Measurements from ENCODE around the gene SGSM2.

Gene SGSM2

DNA sequence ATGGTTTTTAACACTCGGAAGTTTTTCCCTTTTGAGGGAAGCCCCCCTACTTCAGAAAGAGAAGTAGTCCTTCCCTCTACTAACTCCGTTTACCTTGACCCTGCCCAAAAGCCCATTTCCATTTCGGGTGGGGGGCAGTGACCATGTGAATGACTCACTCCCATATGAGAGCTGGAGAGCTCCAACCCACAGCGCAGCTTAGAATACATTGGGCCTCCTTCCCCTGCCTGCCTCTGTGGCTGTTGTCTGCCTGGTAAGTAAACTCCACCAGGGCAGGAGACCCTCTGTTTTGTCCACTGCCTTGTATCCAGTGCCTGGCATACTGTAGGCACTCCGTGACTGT lies 985 bp downstream of the SGSM2 start:
- peak overlapping the region; percentile 87 for H3K4me3 Mint-ChIP-seq
- no peaks in the 10 kb centered on the region for H3K27me3 Mint-ChIP-seq (ENCODE audit: low read depth, poor library complexity)
- H3K4me1 Mint-ChIP-seq: peaks cover 32% of the 10 kb centered on the region
- DNase-seq: no peak
- H3K36me3 Mint-ChIP-seq (ENCODE audit: low read depth): peaks cover 18% of the 10 kb centered on the region
- H3K9me3 Mint-ChIP-seq: no peaks in the 10 kb centered on the region
- H3K27ac Mint-ChIP-seq: peak overlapping the region; percentile 57
- TF ChIP-seq, protein P1, sequence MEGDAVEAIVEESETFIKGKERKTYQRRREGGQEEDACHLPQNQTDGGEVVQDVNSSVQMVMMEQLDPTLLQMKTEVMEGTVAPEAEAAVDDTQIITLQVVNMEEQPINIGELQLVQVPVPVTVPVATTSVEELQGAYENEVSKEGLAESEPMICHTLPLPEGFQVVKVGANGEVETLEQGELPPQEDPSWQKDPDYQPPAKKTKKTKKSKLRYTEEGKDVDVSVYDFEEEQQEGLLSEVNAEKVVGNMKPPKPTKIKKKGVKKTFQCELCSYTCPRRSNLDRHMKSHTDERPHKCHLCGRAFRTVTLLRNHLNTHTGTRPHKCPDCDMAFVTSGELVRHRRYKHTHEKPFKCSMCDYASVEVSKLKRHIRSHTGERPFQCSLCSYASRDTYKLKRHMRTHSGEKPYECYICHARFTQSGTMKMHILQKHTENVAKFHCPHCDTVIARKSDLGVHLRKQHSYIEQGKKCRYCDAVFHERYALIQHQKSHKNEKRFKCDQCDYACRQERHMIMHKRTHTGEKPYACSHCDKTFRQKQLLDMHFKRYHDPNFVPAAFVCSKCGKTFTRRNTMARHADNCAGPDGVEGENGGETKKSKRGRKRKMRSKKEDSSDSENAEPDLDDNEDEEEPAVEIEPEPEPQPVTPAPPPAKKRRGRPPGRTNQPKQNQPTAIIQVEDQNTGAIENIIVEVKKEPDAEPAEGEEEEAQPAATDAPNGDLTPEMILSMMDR (IDR thresholded peaks at IDR 0.05): no peak

GRCh38 chr17:2343421-2343820 lies 6.1 kb downstream of the SGSM2 start:
- Mint-ChIP-seq H3K4me3 (no peak overlapping the region), H3K36me3 (ENCODE audit: low read depth) (peaks cover 19% of the 10 kb centered on the region), H3K4me1 (peaks cover 22% of the 10 kb centered on the region), H3K27me3 (ENCODE audit: low read depth, poor library complexity) (peaks cover 3% of the 10 kb centered on the region), H3K9me3 (no peaks in the 10 kb centered on the region), H3K27ac (no peak overlapping the region)
- TF ChIP-seq, protein P1 (IDR thresholded peaks at IDR 0.05): no peak
- no peak for DNase-seq

- no peak overlapping the region for H3K4me3 Mint-ChIP-seq
- TF ChIP-seq, protein P1 (IDR thresholded peaks at IDR 0.05): no peak
- peaks cover 19% of the 10 kb centered on the region for H3K36me3 Mint-ChIP-seq (ENCODE audit: low read depth)
- no peak for DNase-seq
- no peak overlapping the region for H3K27ac Mint-ChIP-seq
- peaks cover 3% of the 10 kb centered on the region for H3K27me3 Mint-ChIP-seq (ENCODE audit: low read depth, poor library complexity)
- no peaks in the 10 kb centered on the region for H3K9me3 Mint-ChIP-seq
- H3K4me1 Mint-ChIP-seq: peaks cover 28% of the 10 kb centered on the region
These were observed 7.2 kb downstream of the SGSM2 start for GRCh38 chr17:2344528-2344927.

DNA sequence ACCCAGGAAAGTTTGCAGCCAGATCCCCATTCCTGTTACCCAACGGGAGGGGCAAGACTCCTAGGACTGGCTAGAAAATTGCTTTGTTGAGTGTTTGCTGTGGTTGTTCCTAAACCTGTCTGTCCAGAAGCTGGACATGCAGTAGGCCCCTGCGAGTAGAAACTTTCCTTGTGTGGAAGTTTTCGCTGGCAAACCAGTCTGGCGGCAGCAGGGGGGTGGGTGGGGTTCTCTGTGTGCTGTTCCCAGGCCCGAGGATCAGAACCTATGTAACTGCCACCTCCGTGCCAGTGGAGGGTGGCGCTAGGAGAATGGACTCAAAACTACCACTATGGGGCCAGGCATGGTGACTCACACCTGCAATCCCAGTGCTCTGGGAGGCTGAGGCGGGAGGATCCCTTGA lies 9.2 kb downstream of the SGSM2 start:
- Mint-ChIP-seq H3K4me1 (peaks cover 29% of the 10 kb centered on the region), H3K27me3 (ENCODE audit: low read depth, poor library complexity) (peaks cover 3% of the 10 kb centered on the region), H3K36me3 (ENCODE audit: low read depth) (peaks cover 18% of the 10 kb centered on the region), H3K27ac (peak overlapping the region; percentile 64), H3K4me3 (no peak overlapping the region), H3K9me3 (no peaks in the 10 kb centered on the region)
- DNase-seq: no peak
- TF ChIP-seq, protein P1 (IDR thresholded peaks at IDR 0.05): no peak

- Mint-ChIP-seq H3K27ac (peak overlapping the region; percentile 93), H3K4me3 (peak overlapping the region; percentile 34), H3K36me3 (ENCODE audit: low read depth) (peaks cover 12% of the 10 kb centered on the region), H3K27me3 (ENCODE audit: low read depth, poor library complexity) (peaks cover 3% of the 10 kb centered on the region), H3K4me1 (peaks cover 39% of the 10 kb centered on the region), H3K9me3 (no peaks in the 10 kb centered on the region)
- TF ChIP-seq, protein P1 (IDR thresholded peaks at IDR 0.05): no peak
- DNase-seq: peak; percentile 47
These were observed 10.7 kb downstream of the SGSM2 start for GRCh38 chr17:2347805-2348685.

- Mint-ChIP-seq H3K27ac (no peak overlapping the region), H3K9me3 (no peaks in the 10 kb centered on the region), H3K4me3 (no peak overlapping the region), H3K36me3 (ENCODE audit: low read depth) (no peaks in the 10 kb centered on the region), H3K27me3 (ENCODE audit: low read depth, poor library complexity) (no peaks in the 10 kb centered on the region), H3K4me1 (peaks cover 31% of the 10 kb centered on the region)
- no peak for DNase-seq
- TF ChIP-seq, protein P1 (IDR thresholded peaks at IDR 0.05): no peak
These were observed 14.0 kb downstream of the SGSM2 start for GRCh38 chr17:2351269-2351668.

Measured in nephron progenitor cell (in vitro differentiated cells).